ENCODE measurements around the gene CD300LB.

CD300LB gene

GRCh38 chr17:74499992-74500391, 31.3 kb downstream of the CD300LB start:
- H3K4me2 ChIP-seq: no peak overlapping the region
- H3K9ac ChIP-seq: no peak overlapping the region
- TF ChIP-seq CTCF (conservative IDR thresholded peaks at IDR 0.05; ENCODE audit: low read depth, low read length): no peak
- no peak overlapping the region for H3K4me3 ChIP-seq (IDR thresholded peaks at IDR 0.05; ENCODE audit: insufficient read depth, low read depth, low read length)
- H3K27ac ChIP-seq: no peak overlapping the region
- H3K36me3 ChIP-seq (ENCODE audit: insufficient read depth): no peaks in the 10 kb centered on the region
- no peaks in the 10 kb centered on the region for H4K20me1 ChIP-seq (ENCODE audit: insufficient read depth)
- H2AFZ ChIP-seq (ENCODE audit: low read depth): no peak overlapping the region
- H3K79me2 ChIP-seq (ENCODE audit: insufficient read depth, low read depth): no peaks in the 10 kb centered on the region
- H3K4me1 ChIP-seq (ENCODE audit: low read depth, poor library complexity, severe bottlenecking): no peaks in the 10 kb centered on the region
- H3K27me3 ChIP-seq (ENCODE audit: insufficient read depth, low read depth): peaks cover 42% of the 10 kb centered on the region

GRCh38 chr17:74497471-74497870, 33.8 kb downstream of the CD300LB start:
- Histone ChIP-seq H3K4me3 (IDR thresholded peaks at IDR 0.05; ENCODE audit: insufficient read depth, low read depth, low read length) (no peak overlapping the region), H4K20me1 (ENCODE audit: insufficient read depth) (no peaks in the 10 kb centered on the region), H3K9ac (no peak overlapping the region)

GRCh38 chr17:74493331-74493833, 37.9 kb downstream of the CD300LB start:
- no peak overlapping the region for H3K4me3 ChIP-seq (IDR thresholded peaks at IDR 0.05; ENCODE audit: insufficient read depth, low read depth, low read length)
- no peak overlapping the region for H3K27ac ChIP-seq
- no peak overlapping the region for H2AFZ ChIP-seq (ENCODE audit: low read depth)
- no peak overlapping the region for H3K4me2 ChIP-seq
- H3K36me3 ChIP-seq (ENCODE audit: insufficient read depth): no peaks in the 10 kb centered on the region
- no peaks in the 10 kb centered on the region for H3K79me2 ChIP-seq (ENCODE audit: insufficient read depth, low read depth)
- no peak overlapping the region for H3K9ac ChIP-seq
- H3K27me3 ChIP-seq (ENCODE audit: insufficient read depth, low read depth): peaks cover 20% of the 10 kb centered on the region; the same call in 1 of the 2 replicates
- TF ChIP-seq CTCF (conservative IDR thresholded peaks at IDR 0.05; ENCODE audit: low read depth, low read length): peak; percentile 83
- no peaks in the 10 kb centered on the region for H4K20me1 ChIP-seq (ENCODE audit: insufficient read depth)
- H3K4me1 ChIP-seq (ENCODE audit: low read depth, poor library complexity, severe bottlenecking): no peaks in the 10 kb centered on the region

More at GRCh38 chr17:74497471-74497870, 33.8 kb downstream of the CD300LB start:
- Histone ChIP-seq H3K4me2 (no peak overlapping the region), H3K4me1 (ENCODE audit: low read depth, poor library complexity, severe bottlenecking) (no peaks in the 10 kb centered on the region), H3K27me3 (ENCODE audit: insufficient read depth, low read depth) (peaks cover 21% of the 10 kb centered on the region), H3K36me3 (ENCODE audit: insufficient read depth) (no peaks in the 10 kb centered on the region), H2AFZ (ENCODE audit: low read depth) (no peak overlapping the region), H3K79me2 (ENCODE audit: insufficient read depth, low read depth) (no peaks in the 10 kb centered on the region), H3K27ac (no peak overlapping the region)
- TF ChIP-seq CTCF (conservative IDR thresholded peaks at IDR 0.05; ENCODE audit: low read depth, low read length): no peak

GRCh38 chr17:74491626-74492025, 39.6 kb downstream of the CD300LB start:
- Histone ChIP-seq H3K4me1 (ENCODE audit: low read depth, poor library complexity, severe bottlenecking) (no peaks in the 10 kb centered on the region), H3K9ac (no peak overlapping the region), H3K4me3 (IDR thresholded peaks at IDR 0.05; ENCODE audit: insufficient read depth, low read depth, low read length) (no peak overlapping the region), H4K20me1 (ENCODE audit: insufficient read depth) (no peaks in the 10 kb centered on the region), H3K27me3 (ENCODE audit: insufficient read depth, low read depth) (peaks cover 23% of the 10 kb centered on the region; the same call in 1 of the 2 replicates), H2AFZ (ENCODE audit: low read depth) (no peak overlapping the region), H3K27ac (no peak overlapping the region), H3K4me2 (no peak overlapping the region), H3K36me3 (ENCODE audit: insufficient read depth) (no peaks in the 10 kb centered on the region), H3K79me2 (ENCODE audit: insufficient read depth, low read depth) (no peaks in the 10 kb centered on the region)
- TF ChIP-seq CTCF (conservative IDR thresholded peaks at IDR 0.05; ENCODE audit: low read depth, low read length): no peak

All from KMS-11 (cell line).